ENCODE data around the gene RNU6-8.

DNA sequence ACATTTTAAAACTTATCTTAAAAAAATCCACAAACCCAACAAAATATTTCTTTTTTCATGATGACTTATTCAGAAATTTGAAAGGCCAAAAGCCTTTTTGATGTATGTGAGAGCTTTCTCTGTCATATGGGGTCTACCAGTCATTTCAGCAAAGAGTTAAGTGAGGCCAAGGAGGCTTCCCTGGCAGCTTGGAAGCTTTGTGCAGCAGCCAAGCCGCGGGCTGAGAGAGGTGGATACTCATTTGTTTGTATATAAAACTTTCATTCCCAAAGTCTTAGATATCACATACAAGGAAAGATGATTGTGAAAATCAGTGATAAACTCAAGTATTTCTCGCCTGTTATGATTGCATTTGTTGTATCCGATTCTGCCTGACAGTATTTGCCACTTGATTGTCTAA, 48.5 kb upstream of the RNU6-8 start:
- TF ChIP-seq, protein P1, sequence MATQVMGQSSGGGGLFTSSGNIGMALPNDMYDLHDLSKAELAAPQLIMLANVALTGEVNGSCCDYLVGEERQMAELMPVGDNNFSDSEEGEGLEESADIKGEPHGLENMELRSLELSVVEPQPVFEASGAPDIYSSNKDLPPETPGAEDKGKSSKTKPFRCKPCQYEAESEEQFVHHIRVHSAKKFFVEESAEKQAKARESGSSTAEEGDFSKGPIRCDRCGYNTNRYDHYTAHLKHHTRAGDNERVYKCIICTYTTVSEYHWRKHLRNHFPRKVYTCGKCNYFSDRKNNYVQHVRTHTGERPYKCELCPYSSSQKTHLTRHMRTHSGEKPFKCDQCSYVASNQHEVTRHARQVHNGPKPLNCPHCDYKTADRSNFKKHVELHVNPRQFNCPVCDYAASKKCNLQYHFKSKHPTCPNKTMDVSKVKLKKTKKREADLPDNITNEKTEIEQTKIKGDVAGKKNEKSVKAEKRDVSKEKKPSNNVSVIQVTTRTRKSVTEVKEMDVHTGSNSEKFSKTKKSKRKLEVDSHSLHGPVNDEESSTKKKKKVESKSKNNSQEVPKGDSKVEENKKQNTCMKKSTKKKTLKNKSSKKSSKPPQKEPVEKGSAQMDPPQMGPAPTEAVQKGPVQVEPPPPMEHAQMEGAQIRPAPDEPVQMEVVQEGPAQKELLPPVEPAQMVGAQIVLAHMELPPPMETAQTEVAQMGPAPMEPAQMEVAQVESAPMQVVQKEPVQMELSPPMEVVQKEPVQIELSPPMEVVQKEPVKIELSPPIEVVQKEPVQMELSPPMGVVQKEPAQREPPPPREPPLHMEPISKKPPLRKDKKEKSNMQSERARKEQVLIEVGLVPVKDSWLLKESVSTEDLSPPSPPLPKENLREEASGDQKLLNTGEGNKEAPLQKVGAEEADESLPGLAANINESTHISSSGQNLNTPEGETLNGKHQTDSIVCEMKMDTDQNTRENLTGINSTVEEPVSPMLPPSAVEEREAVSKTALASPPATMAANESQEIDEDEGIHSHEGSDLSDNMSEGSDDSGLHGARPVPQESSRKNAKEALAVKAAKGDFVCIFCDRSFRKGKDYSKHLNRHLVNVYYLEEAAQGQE (IDR thresholded peaks at IDR 0.05; ENCODE audit: low read depth, low read length): no peak
- TF ChIP-seq, protein P2, sequence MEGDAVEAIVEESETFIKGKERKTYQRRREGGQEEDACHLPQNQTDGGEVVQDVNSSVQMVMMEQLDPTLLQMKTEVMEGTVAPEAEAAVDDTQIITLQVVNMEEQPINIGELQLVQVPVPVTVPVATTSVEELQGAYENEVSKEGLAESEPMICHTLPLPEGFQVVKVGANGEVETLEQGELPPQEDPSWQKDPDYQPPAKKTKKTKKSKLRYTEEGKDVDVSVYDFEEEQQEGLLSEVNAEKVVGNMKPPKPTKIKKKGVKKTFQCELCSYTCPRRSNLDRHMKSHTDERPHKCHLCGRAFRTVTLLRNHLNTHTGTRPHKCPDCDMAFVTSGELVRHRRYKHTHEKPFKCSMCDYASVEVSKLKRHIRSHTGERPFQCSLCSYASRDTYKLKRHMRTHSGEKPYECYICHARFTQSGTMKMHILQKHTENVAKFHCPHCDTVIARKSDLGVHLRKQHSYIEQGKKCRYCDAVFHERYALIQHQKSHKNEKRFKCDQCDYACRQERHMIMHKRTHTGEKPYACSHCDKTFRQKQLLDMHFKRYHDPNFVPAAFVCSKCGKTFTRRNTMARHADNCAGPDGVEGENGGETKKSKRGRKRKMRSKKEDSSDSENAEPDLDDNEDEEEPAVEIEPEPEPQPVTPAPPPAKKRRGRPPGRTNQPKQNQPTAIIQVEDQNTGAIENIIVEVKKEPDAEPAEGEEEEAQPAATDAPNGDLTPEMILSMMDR (IDR thresholded peaks at IDR 0.05): no peak
- TF ChIP-seq RCOR1 (IDR thresholded peaks at IDR 0.05; ENCODE audit: low read length): no peak
- TF ChIP-seq JUND (IDR thresholded peaks at IDR 0.05): no peak
- TF ChIP-seq ELF1 (IDR thresholded peaks at IDR 0.05): no peak
- no peak for TF ChIP-seq GATA2 (CRISPR knock-in tag; IDR thresholded peaks at IDR 0.05)
- no peak for TF ChIP-seq SIN3A (IDR thresholded peaks at IDR 0.05; ENCODE audit: borderline replicate concordance, low read depth, low read length)
- TF ChIP-seq, protein P3, sequence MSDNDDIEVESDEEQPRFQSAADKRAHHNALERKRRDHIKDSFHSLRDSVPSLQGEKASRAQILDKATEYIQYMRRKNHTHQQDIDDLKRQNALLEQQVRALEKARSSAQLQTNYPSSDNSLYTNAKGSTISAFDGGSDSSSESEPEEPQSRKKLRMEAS (IDR thresholded peaks at IDR 0.05; ENCODE audit: low read depth): no peak
- TF ChIP-seq NFIC (IDR thresholded peaks at IDR 0.05; ENCODE audit: borderline replicate concordance): no peak
- TF ChIP-seq GABPA (IDR thresholded peaks at IDR 0.05; ENCODE audit: low read depth): no peak
- TF ChIP-seq POLR2AphosphoS5 (IDR thresholded peaks at IDR 0.05; ENCODE audit: low read depth, low read length): no peak
- TF ChIP-seq FOXM1 (IDR thresholded peaks at IDR 0.05; ENCODE audit: low read depth): no peak
- no peak for TF ChIP-seq YY1 (IDR thresholded peaks at IDR 0.05; ENCODE audit: low read depth)
- no peak for TF ChIP-seq EZH2phosphoT487 (IDR thresholded peaks at IDR 0.05; ENCODE audit: borderline replicate concordance, low read depth)
